ENCODE results near the gene CDC42EP3.

DNA sequence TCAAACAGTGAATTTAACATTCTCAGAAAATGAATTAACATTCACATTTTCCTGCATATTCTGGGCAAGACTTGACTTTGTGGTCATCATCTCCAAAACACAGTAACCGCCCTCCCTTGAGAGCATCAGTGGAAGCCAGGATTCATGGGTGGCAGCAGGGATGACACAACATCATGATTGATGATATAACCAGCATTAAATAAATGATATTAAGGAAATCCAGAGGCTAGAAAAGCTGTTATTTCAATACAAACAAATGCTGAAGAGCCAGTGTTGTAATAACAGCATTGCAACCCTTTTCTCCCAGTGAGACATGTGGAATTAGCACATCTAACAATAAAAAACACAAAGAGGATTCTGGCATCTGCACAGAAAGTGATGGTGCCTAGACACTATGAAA lies 41.1 kb downstream of the CDC42EP3 start:
- TF ChIP-seq, protein P1, sequence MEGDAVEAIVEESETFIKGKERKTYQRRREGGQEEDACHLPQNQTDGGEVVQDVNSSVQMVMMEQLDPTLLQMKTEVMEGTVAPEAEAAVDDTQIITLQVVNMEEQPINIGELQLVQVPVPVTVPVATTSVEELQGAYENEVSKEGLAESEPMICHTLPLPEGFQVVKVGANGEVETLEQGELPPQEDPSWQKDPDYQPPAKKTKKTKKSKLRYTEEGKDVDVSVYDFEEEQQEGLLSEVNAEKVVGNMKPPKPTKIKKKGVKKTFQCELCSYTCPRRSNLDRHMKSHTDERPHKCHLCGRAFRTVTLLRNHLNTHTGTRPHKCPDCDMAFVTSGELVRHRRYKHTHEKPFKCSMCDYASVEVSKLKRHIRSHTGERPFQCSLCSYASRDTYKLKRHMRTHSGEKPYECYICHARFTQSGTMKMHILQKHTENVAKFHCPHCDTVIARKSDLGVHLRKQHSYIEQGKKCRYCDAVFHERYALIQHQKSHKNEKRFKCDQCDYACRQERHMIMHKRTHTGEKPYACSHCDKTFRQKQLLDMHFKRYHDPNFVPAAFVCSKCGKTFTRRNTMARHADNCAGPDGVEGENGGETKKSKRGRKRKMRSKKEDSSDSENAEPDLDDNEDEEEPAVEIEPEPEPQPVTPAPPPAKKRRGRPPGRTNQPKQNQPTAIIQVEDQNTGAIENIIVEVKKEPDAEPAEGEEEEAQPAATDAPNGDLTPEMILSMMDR (IDR thresholded peaks at IDR 0.05; ENCODE audit: low read length): no peak
- no peak for TF ChIP-seq EZH2 (optimal IDR thresholded peaks at IDR 0.05; ENCODE audit: low read depth, low read length)

Data from MM.1S (cell line).